Activated naive CD8-positive, alpha-beta T cell treated with anti-CD3 and anti-CD28 coated beads, Interleukin-2, amount 10 ng/mL, durations not matched to agents 7 days and 5 days (primary cell): ENCODE measurements around the gene NXN. TPM values are rescaled to one million over a fixed set of nuclear protein-coding genes. Genes with fewer than 3 reads are reported as not detected.
"Not testable (repeated sequence)": the region's sequence is repeated elsewhere in the genome, so short reads cannot be mapped to it uniquely, and the experiment has no call there.

Source experiments
- ATAC-seq: fragments of 150-1000 bp; cut with Tn5 transposase; one replicate; pipeline ENCODE4 v1.10.0; 2021; ENCODE audit warnings: low read depth, moderate library complexity
- POLR2A ChIA-PET: fragments of 350-600 bp; sonication (Branson Sonifier 250); formaldehyde crosslinking; loops from one replicate; lab custom pipeline; 2021; ENCODE audit warnings: antibody characterized with exemption; lab: Charles Lee
- DNase-seq: peaks from one replicate; pipeline ENCODE4 v3.0.0; 2021
- H3K27ac Mint-ChIP-seq: one replicate; pipeline ENCODE4 v1.8.0; 2022; ENCODE audit warnings: mild to moderate bottlenecking, mixed read lengths
- H3K27me3 Mint-ChIP-seq: one replicate; pipeline ENCODE4 v1.8.0; 2022; ENCODE audit warnings: mild to moderate bottlenecking, moderate library complexity, mixed read lengths
- H3K36me3 Mint-ChIP-seq: one replicate; pipeline ENCODE4 v1.8.0; 2021; ENCODE audit warnings: mild to moderate bottlenecking, mixed read lengths
- H3K4me1 Mint-ChIP-seq: one replicate; pipeline ENCODE4 v1.8.0; 2021; ENCODE audit warnings: mixed read lengths
- H3K4me3 Mint-ChIP-seq: one replicate; pipeline ENCODE4 v1.8.0; 2022; ENCODE audit warnings: mild to moderate bottlenecking, moderate library complexity, mixed read lengths
- H3K9me3 Mint-ChIP-seq: one replicate; pipeline ENCODE4 v1.8.0; 2021; ENCODE audit warnings: mixed read lengths
- total RNA-seq, 2 experiments: library from RNA; stranded (reverse); gene quantifications; one replicate each; pipeline ENCODE4 v1.2.3, GENCODE V29; 2021

NXN gene
- total RNA-seq, 2 experiments from 2014 or later, result 0.22 to 0.37 TPM

- Mint-ChIP-seq H3K4me3 (no peak overlapping the region), H3K9me3 (no peaks in the 10 kb centered on the region), H3K27ac (no peak overlapping the region), H3K36me3 (no peaks in the 10 kb centered on the region), H3K27me3 (peaks cover 33% of the 10 kb centered on the region), H3K4me1 (no peaks in the 10 kb centered on the region)
- ATAC-seq, result no peak
- POLR2A ChIA-PET, result no interaction called here
- DNase-seq, result no peak
Observed at GRCh38 chr17:968812-969730, 10.5 kb downstream of the NXN start.

- DNase-seq, result no peak
- no peaks in the 10 kb centered on the region for H3K4me1 Mint-ChIP-seq
- no peaks in the 10 kb centered on the region for H3K9me3 Mint-ChIP-seq
- H3K27me3 Mint-ChIP-seq, result peaks cover 42% of the 10 kb centered on the region
- H3K36me3 Mint-ChIP-seq, result no peaks in the 10 kb centered on the region
- no peak overlapping the region for H3K27ac Mint-ChIP-seq
- no peak overlapping the region for H3K4me3 Mint-ChIP-seq
- POLR2A ChIA-PET, result no interaction called here
- ATAC-seq, result no peak
Observed at GRCh38 chr17:967122-967521, 12.5 kb downstream of the NXN start.

DNA sequence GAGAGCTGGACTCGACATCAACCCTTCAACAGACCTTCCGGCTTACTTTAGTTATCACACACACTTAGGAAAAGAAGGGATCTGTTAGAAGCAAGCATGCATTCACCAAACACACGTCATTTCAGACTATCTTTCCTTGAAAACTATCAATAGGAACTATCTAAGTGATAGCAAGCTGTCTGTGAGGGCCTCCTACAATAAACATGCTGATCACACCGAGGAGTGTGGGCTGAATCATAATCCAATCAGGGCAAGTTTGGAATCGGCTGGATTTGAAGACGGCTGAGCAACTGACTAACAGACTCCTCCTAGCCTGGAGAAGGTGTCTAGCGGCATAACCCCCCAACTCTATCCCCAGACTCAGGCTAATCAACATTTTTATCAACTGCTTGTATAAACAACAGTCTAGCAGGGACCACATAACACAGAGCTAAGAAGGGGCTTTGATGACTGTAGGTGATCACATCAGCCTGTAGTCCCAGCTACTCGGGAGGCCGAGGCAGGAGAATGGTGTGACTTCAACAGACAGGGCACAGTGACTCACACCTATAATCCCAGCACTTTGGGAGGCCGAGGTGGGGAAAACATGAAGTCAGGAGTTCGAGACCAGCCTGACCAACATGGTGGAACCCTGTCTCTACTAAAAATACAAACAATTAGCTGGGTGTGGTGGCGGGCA lies 14.1 kb downstream of the NXN start:
- POLR2A ChIA-PET, result no interaction called here
- H3K4me1 Mint-ChIP-seq, result no peaks in the 10 kb centered on the region
- DNase-seq, result no peak
- no peak for ATAC-seq
- H3K9me3 Mint-ChIP-seq, result no peaks in the 10 kb centered on the region
- no peak overlapping the region for H3K27ac Mint-ChIP-seq
- H3K4me3 Mint-ChIP-seq, result no peak overlapping the region
- peaks cover 46% of the 10 kb centered on the region for H3K27me3 Mint-ChIP-seq
- H3K36me3 Mint-ChIP-seq, result no peaks in the 10 kb centered on the region

DNA sequence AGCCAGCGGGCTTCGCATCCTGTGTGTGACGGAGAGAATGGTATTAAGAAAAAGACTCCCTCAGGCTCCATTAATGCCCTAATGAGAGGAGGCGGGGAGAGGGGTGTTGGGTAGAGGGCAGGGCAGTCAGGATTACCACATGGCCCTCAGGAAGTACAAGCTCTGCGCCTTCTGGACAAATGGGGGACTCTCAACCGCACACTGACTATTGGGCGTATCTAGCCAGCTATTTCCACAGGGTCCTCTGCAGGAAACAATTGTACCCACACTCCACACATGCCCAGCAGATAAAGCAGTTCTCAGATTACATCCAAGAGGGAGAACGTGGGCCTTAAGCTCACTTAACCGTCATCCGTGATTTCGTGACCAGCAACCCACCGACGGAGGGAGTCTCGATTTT lies 14.7 kb downstream of the NXN start:
- ATAC-seq (no peak), DNase-seq (no peak)
- Mint-ChIP-seq H3K4me3 (no peak overlapping the region), H3K9me3 (no peaks in the 10 kb centered on the region), H3K36me3 (no peaks in the 10 kb centered on the region), H3K27me3 (peaks cover 40% of the 10 kb centered on the region), H3K4me1 (no peaks in the 10 kb centered on the region), H3K27ac (no peak overlapping the region)
- POLR2A ChIA-PET, result no interaction called here

- no peaks in the 10 kb centered on the region for H3K9me3 Mint-ChIP-seq
- H3K4me1 Mint-ChIP-seq, result no peaks in the 10 kb centered on the region
- POLR2A ChIA-PET, result no interaction called here
- no peak overlapping the region for H3K27ac Mint-ChIP-seq
- no peaks in the 10 kb centered on the region for H3K36me3 Mint-ChIP-seq
- ATAC-seq (no peak), DNase-seq (no peak)
- H3K4me3 Mint-ChIP-seq, result no peak overlapping the region
- H3K27me3 Mint-ChIP-seq, result peaks cover 23% of the 10 kb centered on the region
Observed at GRCh38 chr17:962670-963069, 16.9 kb downstream of the NXN start.

DNA sequence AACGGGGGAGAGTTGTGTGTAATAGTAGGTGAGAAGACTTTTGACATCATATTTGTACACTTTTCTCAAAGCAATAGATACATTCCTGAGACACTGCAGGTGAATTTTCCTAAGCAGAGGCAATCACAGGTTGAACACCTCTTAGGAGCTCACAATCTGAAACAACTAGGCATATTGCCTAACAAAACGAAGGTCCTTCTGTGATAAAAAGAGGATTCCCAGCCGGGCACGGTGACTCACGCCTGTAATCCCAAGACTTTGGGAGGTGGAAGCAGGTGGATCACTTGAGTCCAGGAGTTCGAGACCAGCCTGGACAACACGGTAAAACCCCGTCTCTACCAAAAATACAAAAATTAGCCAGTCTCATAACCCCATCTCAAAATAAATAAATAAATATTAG lies 17.4 kb downstream of the NXN start:
- no peak for DNase-seq
- H3K4me3 Mint-ChIP-seq, result no peak overlapping the region
- POLR2A ChIA-PET, result no interaction called here
- no peak for ATAC-seq
- H3K36me3 Mint-ChIP-seq, result no peaks in the 10 kb centered on the region
- H3K9me3 Mint-ChIP-seq, result no peaks in the 10 kb centered on the region
- H3K4me1 Mint-ChIP-seq, result no peaks in the 10 kb centered on the region
- H3K27me3 Mint-ChIP-seq, result peaks cover 24% of the 10 kb centered on the region
- H3K27ac Mint-ChIP-seq, result no peak overlapping the region

- H3K9me3 Mint-ChIP-seq, result no peaks in the 10 kb centered on the region
Observed at GRCh38 chr17:958712-959451, 20.7 kb downstream of the NXN start.

GRCh38 chr17:957856-958421 lies 21.6 kb downstream of the NXN start:
- POLR2A ChIA-PET, result no interaction called here

More at GRCh38 chr17:958712-959451, 20.7 kb downstream of the NXN start:
- Mint-ChIP-seq H3K27me3 (peaks cover 16% of the 10 kb centered on the region), H3K4me3 (no peak overlapping the region), H3K27ac (no peak overlapping the region), H3K4me1 (no peaks in the 10 kb centered on the region), H3K36me3 (no peaks in the 10 kb centered on the region)
- DNase-seq, result no peak
- no peak for ATAC-seq
- POLR2A ChIA-PET, result no interaction called here

GRCh38 chr17:956905-957304 lies 22.7 kb downstream of the NXN start:
- POLR2A ChIA-PET, result no interaction called here
- peaks cover 9% of the 10 kb centered on the region for H3K27me3 Mint-ChIP-seq
- H3K4me1 Mint-ChIP-seq, result no peaks in the 10 kb centered on the region
- H3K9me3 Mint-ChIP-seq, result no peaks in the 10 kb centered on the region
- DNase-seq (no peak), ATAC-seq (no peak)
- no peaks in the 10 kb centered on the region for H3K36me3 Mint-ChIP-seq
- H3K4me3 Mint-ChIP-seq, result no peak overlapping the region
- H3K27ac Mint-ChIP-seq, result no peak overlapping the region

More at GRCh38 chr17:957856-958421, 21.6 kb downstream of the NXN start:
- ATAC-seq (no peak), DNase-seq (no peak)
- Mint-ChIP-seq H3K27ac (no peak overlapping the region), H3K27me3 (peaks cover 13% of the 10 kb centered on the region), H3K4me3 (no peak overlapping the region), H3K9me3 (no peaks in the 10 kb centered on the region), H3K36me3 (no peaks in the 10 kb centered on the region), H3K4me1 (no peaks in the 10 kb centered on the region)

- no peak overlapping the region for H3K4me3 Mint-ChIP-seq
- H3K9me3 Mint-ChIP-seq, result no peaks in the 10 kb centered on the region
- DNase-seq (no peak), ATAC-seq (no peak)
- H3K36me3 Mint-ChIP-seq, result no peaks in the 10 kb centered on the region
- H3K4me1 Mint-ChIP-seq, result no peaks in the 10 kb centered on the region
- H3K27ac Mint-ChIP-seq, result no peak overlapping the region
- peaks cover 15% of the 10 kb centered on the region for H3K27me3 Mint-ChIP-seq
- POLR2A ChIA-PET, result no interaction called here
Observed at GRCh38 chr17:954431-955164, 25.0 kb downstream of the NXN start.

GRCh38 chr17:953767-954166 lies 25.8 kb downstream of the NXN start:
- H3K4me1 Mint-ChIP-seq, result no peaks in the 10 kb centered on the region
- H3K27me3 Mint-ChIP-seq, result peaks cover 15% of the 10 kb centered on the region
- H3K36me3 Mint-ChIP-seq, result no peaks in the 10 kb centered on the region
- H3K27ac Mint-ChIP-seq, result no peak overlapping the region
- ATAC-seq (no peak), DNase-seq (no peak)
- H3K4me3 Mint-ChIP-seq, result no peak overlapping the region
- POLR2A ChIA-PET, result no interaction called here
- no peaks in the 10 kb centered on the region for H3K9me3 Mint-ChIP-seq

GRCh38 chr17:952592-952991 lies 27.0 kb downstream of the NXN start:
- H3K4me3 Mint-ChIP-seq, DNase-seq, ATAC-seq, H3K9me3 Mint-ChIP-seq, H3K27ac Mint-ChIP-seq, POLR2A ChIA-PET, H3K4me1 Mint-ChIP-seq, H3K36me3 Mint-ChIP-seq: not testable (repeated sequence)
- H3K27me3 Mint-ChIP-seq, result peaks cover 14% of the 10 kb centered on the region
